Hepatocyte (in vitro differentiated cells): Measurements from ENCODE around the gene NR2C2.

Source experiments
- EZH2 ChIP-seq: fragments of 200-600 bp; sonication (generic); IDR thresholded peaks from 2 replicates; pipeline ENCODE4 v1.6.1; 2016; ENCODE audit warnings: antibody characterized with exemption, mild to moderate bottlenecking, borderline replicate concordance
- TF ChIP-seq, protein P1 (sequence below): fragments of 200-600 bp; sonication (generic); IDR thresholded peaks from 2 replicates; pipeline ENCODE4 v1.5.1; 2016; ENCODE audit warnings: antibody characterized with exemption, mild to moderate bottlenecking; ENCODE audit not compliant: poor library complexity

DNA sequence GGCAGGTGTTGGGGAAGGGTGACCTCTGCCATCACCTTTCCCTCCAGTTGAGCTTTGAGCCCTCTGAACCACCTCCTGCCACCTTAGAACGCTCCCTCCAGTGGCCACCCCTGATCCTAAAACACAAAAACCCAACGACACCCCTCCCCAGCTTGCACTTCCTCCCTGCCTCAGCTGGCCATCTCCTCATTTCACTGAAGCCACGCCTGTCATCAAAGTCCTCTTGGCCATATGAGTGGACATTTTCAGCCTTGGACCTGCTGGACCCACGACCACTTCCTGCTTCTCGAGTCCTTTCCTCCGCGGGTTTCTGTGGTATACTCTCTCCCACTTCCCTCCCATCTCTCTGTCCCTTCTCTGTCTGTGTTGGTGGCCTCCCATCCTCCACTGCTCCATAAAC, 48.5 kb upstream of the NR2C2 start:
- TF ChIP-seq EZH2 = no peak
- TF ChIP-seq, protein P1, sequence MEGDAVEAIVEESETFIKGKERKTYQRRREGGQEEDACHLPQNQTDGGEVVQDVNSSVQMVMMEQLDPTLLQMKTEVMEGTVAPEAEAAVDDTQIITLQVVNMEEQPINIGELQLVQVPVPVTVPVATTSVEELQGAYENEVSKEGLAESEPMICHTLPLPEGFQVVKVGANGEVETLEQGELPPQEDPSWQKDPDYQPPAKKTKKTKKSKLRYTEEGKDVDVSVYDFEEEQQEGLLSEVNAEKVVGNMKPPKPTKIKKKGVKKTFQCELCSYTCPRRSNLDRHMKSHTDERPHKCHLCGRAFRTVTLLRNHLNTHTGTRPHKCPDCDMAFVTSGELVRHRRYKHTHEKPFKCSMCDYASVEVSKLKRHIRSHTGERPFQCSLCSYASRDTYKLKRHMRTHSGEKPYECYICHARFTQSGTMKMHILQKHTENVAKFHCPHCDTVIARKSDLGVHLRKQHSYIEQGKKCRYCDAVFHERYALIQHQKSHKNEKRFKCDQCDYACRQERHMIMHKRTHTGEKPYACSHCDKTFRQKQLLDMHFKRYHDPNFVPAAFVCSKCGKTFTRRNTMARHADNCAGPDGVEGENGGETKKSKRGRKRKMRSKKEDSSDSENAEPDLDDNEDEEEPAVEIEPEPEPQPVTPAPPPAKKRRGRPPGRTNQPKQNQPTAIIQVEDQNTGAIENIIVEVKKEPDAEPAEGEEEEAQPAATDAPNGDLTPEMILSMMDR = no peak
